ENCODE measurements around the gene OLFM2. TPM values are rescaled to one million over a fixed set of nuclear protein-coding genes. Genes with fewer than 3 reads are reported as not detected.
"Not testable (repeated sequence)": the region's sequence is repeated elsewhere in the genome, so short reads cannot be mapped to it uniquely, and the experiment has no call there.

The OLFM2 gene
- polyA plus RNA-seq, 3 donors: 23.7 to 28.2 (median 28.2) TPM

DNA sequence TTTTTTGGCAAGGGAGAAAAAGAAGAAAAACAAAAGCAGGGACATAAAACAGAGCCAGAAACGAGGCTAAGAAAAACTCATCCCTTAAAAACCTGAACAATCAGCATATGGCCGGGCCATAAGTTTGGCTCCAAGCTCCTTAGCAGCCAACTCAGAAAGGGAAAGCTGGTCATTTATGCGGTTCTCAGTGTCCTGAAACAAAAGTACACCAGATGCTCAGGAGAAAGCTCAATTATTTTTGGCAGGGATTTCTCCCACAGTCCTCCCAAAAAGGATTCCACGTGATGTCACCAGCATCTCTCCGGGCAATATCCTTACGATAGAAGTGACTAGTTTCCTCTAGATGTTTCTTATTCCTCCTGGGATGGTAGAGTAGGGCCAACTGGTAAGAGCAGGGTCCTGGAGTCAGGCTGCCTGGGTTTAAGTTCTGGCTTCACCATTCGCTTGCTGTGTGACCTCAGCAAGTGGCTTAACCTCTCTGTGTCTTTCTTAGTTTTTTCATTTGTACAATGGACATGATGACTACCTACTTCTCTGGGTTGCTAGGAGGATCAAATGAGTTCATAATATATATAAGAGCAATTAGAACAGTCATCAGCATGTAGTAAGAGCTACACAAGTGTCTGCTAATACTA lies 67.2 kb downstream of the OLFM2 start:
- no peak for DNase-seq

GRCh38 chr19:9865732-9866501 lies 70.4 kb downstream of the OLFM2 start:
- no peak for DNase-seq

DNA sequence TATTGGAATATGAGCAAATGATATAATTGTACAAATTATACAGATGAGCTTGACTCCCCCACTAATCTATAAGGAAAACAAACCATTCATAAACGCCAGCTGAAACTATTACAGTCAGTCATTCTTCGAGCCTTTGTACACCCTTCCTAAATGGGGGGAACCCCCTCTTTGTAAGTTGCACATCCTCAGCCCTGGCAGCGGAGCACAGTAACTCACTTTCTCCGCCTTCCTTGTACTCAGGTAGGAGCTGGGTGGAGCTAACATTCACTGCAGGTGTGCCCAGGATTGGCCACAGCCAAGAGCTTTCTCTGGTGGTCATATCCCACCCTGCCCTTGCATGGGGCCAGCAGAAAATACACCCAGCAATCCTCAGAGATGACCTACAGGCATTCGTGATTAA lies 72.6 kb downstream of the OLFM2 start:
- DNase-seq: no peak

GRCh38 chr19:9862938-9863337 lies 73.4 kb downstream of the OLFM2 start:
- no peak for DNase-seq

- no peak for DNase-seq
Measured at GRCh38 chr19:9861503-9861902, 74.8 kb downstream of the OLFM2 start.

- DNase-seq: no peak
Measured at GRCh38 chr19:9860407-9860806, 75.9 kb downstream of the OLFM2 start.

DNA sequence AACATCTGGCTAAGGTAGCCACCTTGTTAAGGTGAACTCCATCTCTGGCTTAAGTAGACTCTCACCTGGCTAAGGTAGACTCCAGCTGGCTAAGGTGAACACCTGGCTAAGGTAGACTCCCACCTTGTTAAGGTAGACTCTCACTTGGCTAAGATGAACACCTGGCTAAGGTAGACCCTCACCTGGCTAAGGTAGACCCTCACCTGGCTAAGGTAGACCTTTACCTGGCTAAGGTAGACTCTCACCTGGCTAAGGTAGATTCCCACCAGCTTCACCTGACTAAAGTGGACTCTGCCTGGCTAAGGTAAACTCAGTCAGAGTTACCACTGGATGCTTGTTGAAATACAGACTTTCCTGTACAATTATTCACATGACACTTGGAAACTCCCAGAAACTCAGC lies 77.5 kb downstream of the OLFM2 start:
- DNase-seq: no peak

DNA sequence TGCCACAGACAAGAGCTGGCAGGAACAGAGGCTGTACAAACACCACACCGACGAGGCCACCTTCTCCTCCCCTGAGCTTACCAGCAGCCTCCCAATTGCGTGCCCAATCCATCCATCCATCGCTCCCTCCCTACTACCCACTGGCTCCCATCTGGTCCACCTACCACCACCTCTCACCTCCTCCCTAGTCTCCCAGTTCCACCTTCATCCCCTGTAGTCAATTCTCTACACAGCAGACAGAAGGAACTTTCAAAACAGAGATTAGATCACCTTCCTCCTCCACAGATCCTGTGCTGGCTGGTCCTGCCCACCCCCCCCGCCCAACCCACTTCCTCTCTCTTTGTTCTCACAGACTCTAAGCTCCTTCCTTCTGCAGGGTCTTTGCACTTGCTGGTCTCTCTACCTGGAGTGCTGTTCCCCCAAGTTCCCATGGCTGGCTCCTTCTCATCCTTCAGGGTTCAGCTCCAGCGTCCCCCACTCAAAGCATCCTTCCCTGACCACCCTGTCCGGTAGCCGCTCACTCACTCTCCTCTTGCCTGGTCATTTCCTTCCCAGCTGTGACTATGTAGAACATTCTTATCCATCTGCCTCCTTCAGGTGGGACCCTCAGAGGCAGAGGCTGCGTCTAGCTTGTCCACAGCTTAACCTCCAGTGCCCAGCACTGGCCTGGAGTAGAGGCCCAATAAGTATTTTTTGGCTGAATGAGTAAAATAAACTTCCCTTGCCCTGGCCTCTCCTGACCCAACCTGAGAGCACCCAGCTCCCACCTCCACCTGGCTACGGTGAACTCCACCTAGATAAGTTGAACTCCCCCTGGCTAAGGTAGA lies 78.2 kb downstream of the OLFM2 start:
- DNase-seq: no peak

DNA sequence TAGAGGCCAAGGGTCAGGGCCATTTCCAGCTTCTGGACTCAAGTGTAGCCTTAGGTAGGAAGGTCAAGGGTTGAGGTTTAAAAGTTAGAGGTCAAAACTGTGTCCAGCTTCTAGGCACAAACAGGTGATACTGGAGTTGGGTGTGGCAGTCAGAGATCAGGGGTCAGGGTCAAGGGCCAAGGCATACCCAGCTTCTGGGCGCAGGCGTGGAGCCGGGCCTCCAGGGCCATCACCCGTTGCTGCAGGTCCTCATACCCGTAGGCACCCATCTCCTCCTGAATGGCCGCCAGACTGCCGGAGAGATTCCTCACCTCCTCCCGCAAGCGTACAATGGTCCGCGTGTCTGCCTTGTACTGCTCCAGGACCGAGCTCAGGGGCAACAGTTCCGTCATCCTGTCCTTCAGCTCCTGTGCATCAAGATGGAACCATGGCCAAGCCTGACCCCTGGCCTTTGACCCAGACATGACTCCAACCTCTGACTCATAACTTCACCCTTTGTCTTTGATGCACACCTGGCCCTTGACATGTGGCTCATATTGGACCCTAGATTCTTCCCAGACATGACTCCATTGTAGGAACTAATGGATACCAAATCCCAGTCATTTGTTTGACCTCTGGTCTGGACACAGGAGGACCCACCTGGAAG lies 79.1 kb downstream of the OLFM2 start:
- no peak for DNase-seq

GRCh38 chr19:9856609-9857008 lies 79.7 kb downstream of the OLFM2 start:
- DNase-seq: no peak

GRCh38 chr19:9854282-9854846 lies 82.0 kb downstream of the OLFM2 start:
- no peak for DNase-seq

- DNase-seq: peak; percentile 76
Measured at GRCh38 chr19:9850235-9850959, 85.9 kb downstream of the OLFM2 start.

GRCh38 chr19:9849791-9850190 lies 86.5 kb downstream of the OLFM2 start:
- DNase-seq: no peak

DNA sequence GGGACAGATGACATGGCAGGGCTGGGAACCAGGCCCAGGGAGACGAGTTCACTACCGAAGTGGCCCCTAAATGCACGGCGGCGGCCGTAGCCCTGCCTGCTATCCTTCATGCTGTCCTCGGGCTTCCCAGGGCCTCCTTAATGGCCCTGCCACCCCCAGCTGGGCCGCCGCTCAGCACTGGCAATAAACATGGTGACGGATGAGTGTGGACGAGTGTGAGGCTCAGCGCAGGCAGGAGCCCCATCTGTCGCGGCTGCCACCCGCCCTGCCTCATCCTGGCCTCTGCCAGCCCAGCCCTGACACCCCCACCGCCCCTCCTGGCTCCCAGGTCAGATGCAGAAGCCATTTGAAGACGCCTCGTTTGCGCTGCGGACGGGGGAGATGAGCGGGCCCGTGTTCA lies 87.6 kb downstream of the OLFM2 start:
- DNase-seq: no peak

DNA sequence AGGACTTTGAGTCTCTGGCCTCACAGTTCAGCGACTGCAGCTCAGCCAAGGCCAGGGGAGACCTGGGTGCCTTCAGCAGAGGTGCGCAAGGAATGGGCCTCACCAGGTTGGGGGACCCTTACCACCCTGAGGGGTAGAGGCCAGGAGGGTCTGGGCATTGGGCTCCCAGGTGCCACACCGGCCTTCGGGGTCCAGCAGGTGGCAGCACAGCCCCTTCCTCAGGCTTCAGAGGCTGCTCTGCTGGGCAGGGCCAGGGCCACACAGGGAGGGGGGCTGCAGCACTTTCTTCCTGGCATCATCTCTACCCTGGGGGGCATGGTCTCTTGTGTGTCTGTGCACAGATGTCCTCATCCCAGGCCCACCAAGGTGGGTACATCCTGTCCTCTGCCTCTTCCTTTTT lies 88.3 kb downstream of the OLFM2 start:
- DNase-seq: no peak

DNA sequence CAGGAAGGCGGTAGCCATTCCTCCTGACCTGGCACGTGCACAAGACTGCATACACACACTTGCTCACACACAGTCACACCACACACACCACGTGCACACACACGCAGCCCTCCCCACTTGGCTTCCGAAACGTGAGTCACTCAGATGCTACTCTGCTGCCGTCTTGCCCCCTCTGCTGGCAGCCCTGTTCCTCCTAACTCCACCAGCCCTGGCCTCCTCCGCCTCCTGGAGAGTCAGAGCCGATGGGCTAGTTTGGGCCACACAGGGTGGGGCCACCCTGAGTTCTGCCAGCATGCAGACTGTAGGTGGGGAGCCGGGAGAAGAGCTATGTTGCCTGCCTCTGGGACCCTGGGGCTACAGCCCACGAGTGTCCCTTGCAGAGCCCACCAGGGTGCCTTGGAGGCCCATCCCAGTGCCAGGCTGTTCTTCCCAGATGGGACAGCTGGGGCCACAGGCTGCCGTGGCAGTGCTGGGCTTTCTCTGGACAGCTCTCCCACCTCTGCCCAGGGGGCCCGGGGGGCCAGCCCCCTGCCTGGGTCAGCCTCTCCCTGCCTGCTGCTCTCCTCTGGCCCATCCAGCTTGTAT lies 89.1 kb downstream of the OLFM2 start:
- DNase-seq: no peak

DNA sequence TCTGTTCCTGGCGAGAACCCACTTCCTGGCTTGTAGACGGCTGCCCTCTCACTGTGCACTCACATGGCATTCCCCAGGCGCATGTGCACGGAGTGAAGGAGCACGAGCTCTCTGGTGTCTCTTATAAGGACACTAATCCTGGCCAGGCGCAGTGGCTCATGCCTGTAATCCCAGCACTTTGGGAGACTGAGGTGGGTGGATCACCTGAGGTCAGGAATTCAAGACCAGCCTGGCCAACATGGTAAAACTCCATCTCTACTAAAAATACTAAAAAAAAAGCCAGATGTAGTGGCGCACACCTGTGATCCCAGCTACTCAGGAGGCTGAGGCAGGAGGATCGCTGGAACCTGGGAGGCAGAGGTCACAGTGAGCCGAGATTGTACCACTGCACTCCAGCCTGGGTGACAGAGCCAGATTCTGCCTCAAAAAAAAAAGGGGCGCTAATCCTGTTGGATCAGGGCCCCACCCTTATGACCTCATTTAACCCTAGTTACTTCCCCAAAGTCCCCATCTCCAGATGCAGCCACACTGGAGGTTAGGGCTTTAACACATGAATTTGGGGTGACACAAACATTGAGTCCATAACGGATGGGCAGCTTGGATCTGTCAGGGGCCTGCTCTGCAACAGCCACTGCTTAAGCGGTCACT lies 92.6 kb downstream of the OLFM2 start:
- not testable (repeated sequence) for DNase-seq

- DNase-seq: no peak
Measured at GRCh38 chr19:9842834-9843625, 93.3 kb downstream of the OLFM2 start.

- no peak for DNase-seq
Measured at GRCh38 chr19:9839415-9839814, 96.9 kb downstream of the OLFM2 start.
